ENCODE results near the gene ATXN1. TPM values are rescaled to one million over a fixed set of nuclear protein-coding genes. Genes with fewer than 3 reads are reported as not detected.

Gene ATXN1
- total RNA-seq, 1 donor: 48.5 TPM

DNA sequence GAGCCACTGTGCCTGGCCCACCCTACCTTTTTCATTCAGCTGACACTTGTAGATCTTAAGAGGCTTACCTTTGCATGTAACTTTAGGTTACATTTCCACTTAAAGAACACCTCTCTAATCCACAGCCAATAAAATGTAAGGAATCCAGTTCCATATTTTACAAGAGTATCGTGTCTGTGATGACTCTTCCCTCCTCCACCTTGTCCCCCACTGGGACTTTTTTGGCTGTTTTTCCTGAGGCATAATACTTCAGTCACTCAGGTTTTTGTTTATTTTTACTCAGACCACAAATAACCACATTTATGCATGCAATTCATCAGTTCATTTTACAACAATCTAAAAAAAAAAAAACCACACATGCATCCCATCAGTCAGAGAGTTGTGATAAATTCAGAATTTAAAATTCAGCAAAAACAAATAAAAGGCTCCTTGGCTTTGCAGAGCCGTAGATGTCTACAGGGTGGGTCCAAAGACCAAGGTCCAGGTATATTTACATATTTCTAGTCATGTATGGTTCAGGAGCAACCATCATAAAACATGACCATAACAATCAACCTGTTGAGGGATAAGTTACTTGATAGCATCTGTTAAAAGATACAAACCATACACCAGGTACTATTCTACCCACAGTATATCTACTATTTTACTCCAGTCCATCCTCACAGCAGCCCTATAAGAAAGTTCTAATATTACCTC lies 9.9 kb downstream of the ATXN1 start:
- Histone ChIP-seq H3K79me2 (ENCODE audit: insufficient read depth, low read length) (peaks cover 82% of the 10 kb centered on the region), H3K27me3 (ENCODE audit: insufficient read depth, low read length) (no peaks in the 10 kb centered on the region), H3K4me1 (ENCODE audit: insufficient read depth, low read length) (peaks cover 50% of the 10 kb centered on the region), H3K9me3 (ENCODE audit: low read depth, low read length) (no peaks in the 10 kb centered on the region), H3K4me3 (ENCODE audit: insufficient read depth, low read length) (no peak overlapping the region), H3K36me3 (ENCODE audit: insufficient read depth, low read length) (peaks cover 13% of the 10 kb centered on the region), H3K27ac (ENCODE audit: low read depth, low read length) (peak overlapping the region; percentile 87), H2AFZ (ENCODE audit: low read length) (no peak overlapping the region), H3K4me2 (ENCODE audit: insufficient read depth, low read length) (peak overlapping the region; percentile 34), H4K20me1 (ENCODE audit: insufficient read depth, low read length) (no peaks in the 10 kb centered on the region)
- DNase-seq (ENCODE audit: insufficient read length, low spot score, missing footprints): no peak
- TF ChIP-seq, protein P1, sequence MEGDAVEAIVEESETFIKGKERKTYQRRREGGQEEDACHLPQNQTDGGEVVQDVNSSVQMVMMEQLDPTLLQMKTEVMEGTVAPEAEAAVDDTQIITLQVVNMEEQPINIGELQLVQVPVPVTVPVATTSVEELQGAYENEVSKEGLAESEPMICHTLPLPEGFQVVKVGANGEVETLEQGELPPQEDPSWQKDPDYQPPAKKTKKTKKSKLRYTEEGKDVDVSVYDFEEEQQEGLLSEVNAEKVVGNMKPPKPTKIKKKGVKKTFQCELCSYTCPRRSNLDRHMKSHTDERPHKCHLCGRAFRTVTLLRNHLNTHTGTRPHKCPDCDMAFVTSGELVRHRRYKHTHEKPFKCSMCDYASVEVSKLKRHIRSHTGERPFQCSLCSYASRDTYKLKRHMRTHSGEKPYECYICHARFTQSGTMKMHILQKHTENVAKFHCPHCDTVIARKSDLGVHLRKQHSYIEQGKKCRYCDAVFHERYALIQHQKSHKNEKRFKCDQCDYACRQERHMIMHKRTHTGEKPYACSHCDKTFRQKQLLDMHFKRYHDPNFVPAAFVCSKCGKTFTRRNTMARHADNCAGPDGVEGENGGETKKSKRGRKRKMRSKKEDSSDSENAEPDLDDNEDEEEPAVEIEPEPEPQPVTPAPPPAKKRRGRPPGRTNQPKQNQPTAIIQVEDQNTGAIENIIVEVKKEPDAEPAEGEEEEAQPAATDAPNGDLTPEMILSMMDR (IDR thresholded peaks at IDR 0.05; ENCODE audit: extremely low read depth, low read depth, low read length): no peak

- Histone ChIP-seq H3K27me3 (ENCODE audit: insufficient read depth, low read length) (no peaks in the 10 kb centered on the region), H3K36me3 (ENCODE audit: insufficient read depth, low read length) (peaks cover 13% of the 10 kb centered on the region), H3K4me2 (ENCODE audit: insufficient read depth, low read length) (no peak overlapping the region), H3K27ac (ENCODE audit: low read depth, low read length) (peak overlapping the region; percentile 87), H3K4me3 (ENCODE audit: insufficient read depth, low read length) (no peak overlapping the region), H3K9me3 (ENCODE audit: low read depth, low read length) (no peaks in the 10 kb centered on the region), H4K20me1 (ENCODE audit: insufficient read depth, low read length) (no peaks in the 10 kb centered on the region), H3K4me1 (ENCODE audit: insufficient read depth, low read length) (peaks cover 52% of the 10 kb centered on the region), H3K79me2 (ENCODE audit: insufficient read depth, low read length) (peaks cover 85% of the 10 kb centered on the region), H2AFZ (ENCODE audit: low read length) (no peak overlapping the region)
- TF ChIP-seq, protein P1 (IDR thresholded peaks at IDR 0.05; ENCODE audit: extremely low read depth, low read depth, low read length): no peak
- DNase-seq (ENCODE audit: insufficient read length, low spot score, missing footprints): no peak
Observed at GRCh38 chr6:16750566-16750965, 10.7 kb downstream of the ATXN1 start.

GRCh38 chr6:16749516-16750485 lies 11.5 kb downstream of the ATXN1 start:
- no peaks in the 10 kb centered on the region for H3K9me3 ChIP-seq (ENCODE audit: low read depth, low read length)
- peak overlapping the region; percentile 87 for H3K27ac ChIP-seq (ENCODE audit: low read depth, low read length)
- H3K79me2 ChIP-seq (ENCODE audit: insufficient read depth, low read length): peaks cover 86% of the 10 kb centered on the region
- TF ChIP-seq, protein P1 (IDR thresholded peaks at IDR 0.05; ENCODE audit: extremely low read depth, low read depth, low read length): no peak
- H3K4me3 ChIP-seq (ENCODE audit: insufficient read depth, low read length): no peak overlapping the region
- no peaks in the 10 kb centered on the region for H4K20me1 ChIP-seq (ENCODE audit: insufficient read depth, low read length)
- no peak overlapping the region for H2AFZ ChIP-seq (ENCODE audit: low read length)
- peaks cover 58% of the 10 kb centered on the region for H3K4me1 ChIP-seq (ENCODE audit: insufficient read depth, low read length)
- H3K36me3 ChIP-seq (ENCODE audit: insufficient read depth, low read length): peaks cover 13% of the 10 kb centered on the region
- peak overlapping the region; percentile 20 for H3K4me2 ChIP-seq (ENCODE audit: insufficient read depth, low read length)
- H3K27me3 ChIP-seq (ENCODE audit: insufficient read depth, low read length): no peaks in the 10 kb centered on the region
- DNase-seq (ENCODE audit: insufficient read length, low spot score, missing footprints): no peak

- Histone ChIP-seq H3K4me2 (ENCODE audit: insufficient read depth, low read length) (peak overlapping the region; percentile 40), H3K27me3 (ENCODE audit: insufficient read depth, low read length) (no peaks in the 10 kb centered on the region), H4K20me1 (ENCODE audit: insufficient read depth, low read length) (no peaks in the 10 kb centered on the region), H3K4me3 (ENCODE audit: insufficient read depth, low read length) (no peak overlapping the region), H3K79me2 (ENCODE audit: insufficient read depth, low read length) (peaks cover 86% of the 10 kb centered on the region), H2AFZ (ENCODE audit: low read length) (no peak overlapping the region), H3K36me3 (ENCODE audit: insufficient read depth, low read length) (peaks cover 7% of the 10 kb centered on the region), H3K4me1 (ENCODE audit: insufficient read depth, low read length) (peaks cover 56% of the 10 kb centered on the region), H3K27ac (ENCODE audit: low read depth, low read length) (peak overlapping the region; percentile 79), H3K9me3 (ENCODE audit: low read depth, low read length) (no peaks in the 10 kb centered on the region)
- TF ChIP-seq, protein P1 (IDR thresholded peaks at IDR 0.05; ENCODE audit: extremely low read depth, low read depth, low read length): no peak
- no peak for DNase-seq (ENCODE audit: insufficient read length, low spot score, missing footprints)
Observed at GRCh38 chr6:16748025-16748319, 13.3 kb downstream of the ATXN1 start.
